ENCODE measurements around the gene SUGCT.
"Not testable (repeated sequence)": the region's sequence is repeated elsewhere in the genome, so short reads cannot be mapped to it uniquely, and the experiment has no call there.

The SUGCT gene

DNA sequence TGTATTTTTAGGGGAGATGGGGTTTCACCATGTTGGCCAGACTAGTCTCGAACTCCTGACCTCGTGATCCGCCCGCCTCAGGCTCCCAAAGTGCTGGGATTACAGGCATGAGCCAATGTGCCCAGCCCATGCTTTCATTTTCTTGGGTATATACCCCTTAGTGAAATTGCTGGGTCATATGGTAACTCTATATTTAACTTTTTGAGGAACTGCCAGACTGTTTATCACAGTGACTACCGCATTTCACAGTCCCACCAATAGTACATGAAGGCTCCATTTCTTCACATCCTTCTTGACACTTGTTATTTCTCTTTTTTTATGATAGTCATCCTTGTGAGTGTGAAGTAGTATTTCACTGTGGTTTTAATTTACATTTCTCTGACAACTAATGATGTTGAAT is 134.0 kb downstream of the SUGCT start:
- not testable (repeated sequence) for DNase-seq

DNA sequence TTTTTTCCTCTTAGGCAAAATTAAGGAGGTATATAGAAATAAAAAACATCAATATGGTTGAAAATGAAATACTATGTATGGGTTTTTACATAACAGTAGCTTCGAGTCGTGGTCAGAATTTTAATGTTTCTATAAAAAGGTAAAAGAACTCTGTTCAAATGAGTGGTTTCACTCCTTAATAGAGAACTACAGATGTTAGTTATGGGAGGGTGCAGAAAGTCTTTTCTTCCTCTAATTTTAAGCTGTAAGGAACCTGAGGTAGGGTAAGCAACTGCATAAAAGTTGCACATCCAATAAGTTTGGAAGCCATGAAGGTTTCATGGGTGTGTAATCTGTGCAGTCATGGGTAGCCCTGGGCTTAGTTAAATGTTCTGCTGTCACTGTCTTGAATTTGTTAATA is 141.3 kb downstream of the SUGCT start:
- no peak for DNase-seq

DNA sequence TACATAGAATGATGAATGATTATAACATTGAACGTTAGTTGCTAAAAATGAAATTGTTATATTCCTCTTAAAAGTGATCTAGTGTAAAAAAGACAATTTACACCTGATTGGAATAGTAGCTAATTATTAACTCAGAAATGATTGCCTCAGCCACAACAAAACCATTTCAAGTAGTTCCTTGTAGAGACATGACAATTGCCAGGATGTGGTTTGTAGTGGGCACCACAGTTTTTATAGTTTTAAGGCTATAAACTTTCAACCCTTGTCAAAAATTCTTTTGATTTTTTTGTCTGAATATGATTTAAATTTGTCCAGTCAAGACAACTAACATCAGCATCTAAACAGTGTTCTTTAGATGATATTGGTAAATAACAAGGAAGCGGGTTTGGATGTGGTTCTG is 145.2 kb downstream of the SUGCT start:
- no peak for DNase-seq

DNA sequence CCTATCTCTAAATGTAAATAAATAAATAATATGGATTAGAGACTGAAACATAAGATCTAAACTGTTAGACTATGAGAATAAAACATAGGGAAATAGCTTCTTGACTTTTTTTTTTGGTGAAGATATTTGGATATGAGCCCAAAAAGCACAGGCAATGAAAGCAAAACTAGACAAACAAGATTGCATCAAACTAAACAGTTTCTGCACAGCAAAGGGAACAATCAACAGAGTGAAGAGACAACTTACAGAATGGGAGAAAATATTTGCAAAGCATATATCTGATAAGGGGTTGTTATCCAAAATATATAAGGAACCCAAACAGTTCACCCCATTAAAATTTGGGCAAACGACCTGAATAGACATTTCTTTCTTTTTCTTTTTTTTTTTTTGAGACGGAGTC is 148.1 kb downstream of the SUGCT start:
- no peak for DNase-seq

- no peak for DNase-seq
Measured at GRCh38 chr7:40283391-40283790, 148.6 kb downstream of the SUGCT start.

- no peak for DNase-seq
Measured at GRCh38 chr7:40288827-40289226, 154.0 kb downstream of the SUGCT start.

DNA sequence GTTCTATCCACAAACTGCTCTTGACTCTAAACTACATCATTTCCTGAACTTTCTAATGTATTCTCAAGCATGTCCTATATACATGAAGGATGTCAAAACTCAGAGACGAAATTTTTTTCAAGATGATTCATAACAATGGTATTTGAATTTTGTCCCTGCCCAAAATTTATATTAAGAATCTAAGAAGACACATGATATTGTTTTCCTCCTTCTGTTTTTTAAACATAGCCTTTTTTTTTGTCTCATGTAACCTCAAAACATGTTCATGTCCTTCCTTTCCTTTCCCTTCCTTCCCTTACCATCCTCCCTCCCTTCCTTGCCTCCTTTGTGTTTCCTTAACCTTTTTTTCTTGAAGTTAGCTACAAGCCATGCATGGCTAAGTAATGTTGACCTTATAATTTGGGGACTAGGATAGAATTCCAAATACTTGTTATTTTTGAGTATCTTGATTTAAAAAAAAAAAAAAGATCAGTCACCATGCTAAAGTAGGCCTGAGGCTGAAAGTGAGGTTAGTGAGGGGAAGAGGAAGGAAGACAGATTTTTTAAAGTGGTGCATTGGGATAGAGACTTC is 163.0 kb downstream of the SUGCT start:
- DNase-seq: no peak

- DNase-seq: no peak
Measured at GRCh38 chr7:40298421-40298820, 163.6 kb downstream of the SUGCT start.

DNA sequence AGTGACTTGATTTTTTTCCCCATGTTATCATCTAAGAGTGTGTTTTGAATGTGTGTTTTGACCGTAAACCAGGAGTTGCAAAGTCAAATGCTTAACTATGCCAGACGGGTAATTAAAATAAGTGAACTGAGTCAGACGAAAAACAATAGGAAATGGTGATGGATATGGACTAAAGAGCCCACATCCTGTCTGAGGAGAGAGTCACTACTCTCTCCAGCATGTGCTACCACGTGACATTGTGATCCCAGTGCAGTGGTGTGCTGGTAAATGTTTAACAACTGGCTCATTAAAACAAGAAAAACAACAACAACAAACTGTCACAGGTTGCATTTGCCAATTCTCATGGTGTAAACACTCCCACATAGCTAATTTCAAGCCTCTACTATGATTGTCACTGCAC is 164.3 kb downstream of the SUGCT start:
- no peak for DNase-seq

GRCh38 chr7:40300146-40300670 is 165.4 kb downstream of the SUGCT start:
- DNase-seq: no peak

GRCh38 chr7:40301486-40302068 is 166.8 kb downstream of the SUGCT start:
- DNase-seq: no peak

DNA sequence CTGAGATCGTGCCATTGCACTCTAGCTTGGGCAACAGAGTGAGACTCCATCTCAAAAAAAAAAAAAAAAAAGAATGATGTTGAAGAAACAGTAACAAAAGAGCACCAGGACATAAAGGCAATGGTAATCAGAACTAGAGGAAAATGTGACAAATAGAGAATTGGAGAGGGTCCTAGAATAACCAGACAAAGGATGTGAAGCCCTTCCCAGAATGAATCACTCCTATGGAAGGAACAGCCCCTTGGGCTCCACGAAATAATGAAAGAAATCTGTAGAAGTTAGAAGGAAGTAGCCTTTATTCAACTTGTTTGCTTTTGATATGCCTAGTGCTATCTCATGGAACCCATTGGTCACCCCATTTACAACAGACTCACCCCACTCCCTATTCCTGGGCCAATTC is 169.2 kb downstream of the SUGCT start:
- no peak for DNase-seq

DNA sequence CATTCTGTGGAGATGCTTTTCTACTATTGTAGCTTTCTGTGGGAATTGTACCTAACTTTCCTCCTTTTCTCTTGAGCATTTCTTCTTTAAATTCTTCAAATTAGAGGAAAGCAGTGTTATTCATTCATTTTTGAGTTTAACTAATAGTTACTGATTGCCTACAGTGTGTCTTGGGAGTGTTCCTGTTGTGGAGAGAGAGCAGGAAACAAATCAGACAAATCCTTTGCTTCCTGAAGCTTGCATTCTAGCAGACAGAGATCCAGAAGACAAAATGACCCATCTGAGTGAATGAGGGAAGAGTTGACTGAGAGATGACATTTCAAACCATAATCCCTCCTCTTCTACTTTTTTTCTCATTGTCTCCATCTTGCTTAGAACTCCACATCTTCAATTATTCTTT is 170.4 kb downstream of the SUGCT start:
- no peak for DNase-seq

DNA sequence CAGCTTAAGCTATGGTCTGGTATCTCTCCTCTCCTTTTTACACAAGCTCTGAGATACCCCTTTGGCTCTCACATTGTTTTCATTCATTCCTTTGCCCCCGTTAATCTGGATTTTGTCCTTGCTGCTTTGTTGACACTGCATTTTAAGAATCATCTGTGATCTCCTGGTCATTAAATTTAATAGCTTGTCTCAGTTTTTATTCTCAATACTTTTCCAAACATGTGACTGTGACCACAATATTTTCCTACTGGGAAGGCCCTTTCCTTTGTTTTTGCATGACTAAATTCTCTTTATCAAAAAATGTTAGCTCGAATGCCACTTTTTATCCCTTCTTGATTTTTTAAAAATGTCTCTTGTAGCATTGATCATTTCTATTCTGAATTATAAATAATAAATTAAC is 171.2 kb downstream of the SUGCT start:
- DNase-seq: no peak

GRCh38 chr7:40306596-40306995 is 171.8 kb downstream of the SUGCT start:
- DNase-seq: no peak

- DNase-seq: no peak
Measured at GRCh38 chr7:40310258-40310657, 175.5 kb downstream of the SUGCT start.

- DNase-seq: no peak
Measured at GRCh38 chr7:40311307-40311706, 176.5 kb downstream of the SUGCT start.

DNA sequence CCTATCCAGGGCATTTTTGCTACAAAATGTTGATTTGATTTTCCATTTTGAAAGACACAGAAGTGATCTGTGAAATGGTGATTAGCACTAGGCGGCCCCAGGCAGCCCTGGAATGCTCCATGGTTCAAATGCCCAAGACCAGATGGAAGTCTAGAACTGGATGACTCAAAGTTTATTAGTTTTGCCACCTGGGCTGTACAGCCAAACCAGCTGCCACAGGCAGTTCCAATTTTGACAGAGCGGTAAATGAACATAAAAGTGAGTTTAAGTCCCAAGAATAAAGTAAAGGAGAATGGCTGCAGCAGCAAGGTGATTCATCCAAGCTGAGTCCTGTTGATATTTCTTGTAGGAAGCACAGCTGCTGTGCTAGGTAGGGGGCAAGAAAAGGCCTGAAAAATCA is 180.5 kb downstream of the SUGCT start:
- no peak for DNase-seq

GRCh38 chr7:40316176-40316575 is 181.4 kb downstream of the SUGCT start:
- no peak for DNase-seq

GRCh38 chr7:40324914-40325313 is 190.1 kb downstream of the SUGCT start:
- DNase-seq: no peak

DNA sequence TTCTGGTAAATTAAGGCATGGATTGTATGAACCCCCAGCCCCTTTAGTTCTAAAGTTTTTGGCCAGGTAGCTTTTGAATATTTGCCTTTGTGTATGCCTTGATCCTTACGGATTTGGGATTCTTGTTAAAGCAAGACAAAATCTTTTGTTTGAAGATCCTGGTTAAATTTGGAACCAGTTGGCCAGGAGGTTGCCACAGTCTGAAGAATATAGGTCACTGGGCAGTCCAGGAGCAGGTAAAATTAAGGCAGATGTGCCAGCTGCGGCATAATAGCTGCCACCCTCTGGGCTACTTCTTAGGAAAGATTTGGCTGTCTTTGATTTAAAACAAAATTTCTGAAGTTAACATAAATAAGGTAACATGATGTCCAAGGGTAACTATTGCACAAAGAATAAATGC is 192.3 kb downstream of the SUGCT start:
- DNase-seq: no peak

DNA sequence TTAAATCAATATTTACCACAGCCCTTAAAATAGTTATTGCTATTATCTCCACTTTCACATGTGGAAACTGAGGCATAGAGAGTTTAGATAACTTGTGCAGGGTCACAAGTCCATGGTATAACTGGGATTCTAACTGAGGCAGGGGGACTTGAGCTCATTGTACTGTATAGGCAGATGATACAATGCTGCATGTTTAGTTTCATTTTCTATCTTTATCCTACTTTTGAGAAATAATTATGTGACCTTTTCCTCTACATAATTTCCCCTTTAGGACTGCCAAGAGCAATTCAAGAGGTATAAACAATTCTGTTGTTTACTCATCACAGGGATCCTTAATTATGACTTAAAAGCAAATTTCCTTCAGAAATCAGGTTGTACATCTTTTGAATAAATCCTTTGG is 193.1 kb downstream of the SUGCT start:
- DNase-seq: no peak

GRCh38 chr7:40329601-40330153 is 194.9 kb downstream of the SUGCT start:
- no peak for DNase-seq

DNA sequence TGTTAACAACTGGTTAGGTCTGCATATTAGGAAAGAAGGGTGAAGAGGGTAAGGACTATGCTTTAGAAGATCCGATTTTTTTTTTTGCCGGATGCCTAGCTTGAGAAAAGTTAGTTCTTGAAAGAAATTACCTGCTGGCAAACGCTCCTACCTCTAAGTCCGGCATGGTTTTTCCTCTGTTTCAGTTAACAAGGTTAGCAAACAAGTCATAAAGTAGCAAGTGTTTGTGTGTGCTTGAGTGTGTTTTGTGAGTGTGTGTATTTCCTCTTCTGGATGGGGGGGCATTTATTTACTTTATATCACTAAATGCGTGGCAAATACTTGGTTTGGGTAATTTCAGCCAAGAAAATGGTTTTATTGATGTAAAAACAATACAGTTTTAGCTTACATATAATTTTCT is 195.6 kb downstream of the SUGCT start:
- no peak for DNase-seq

DNA sequence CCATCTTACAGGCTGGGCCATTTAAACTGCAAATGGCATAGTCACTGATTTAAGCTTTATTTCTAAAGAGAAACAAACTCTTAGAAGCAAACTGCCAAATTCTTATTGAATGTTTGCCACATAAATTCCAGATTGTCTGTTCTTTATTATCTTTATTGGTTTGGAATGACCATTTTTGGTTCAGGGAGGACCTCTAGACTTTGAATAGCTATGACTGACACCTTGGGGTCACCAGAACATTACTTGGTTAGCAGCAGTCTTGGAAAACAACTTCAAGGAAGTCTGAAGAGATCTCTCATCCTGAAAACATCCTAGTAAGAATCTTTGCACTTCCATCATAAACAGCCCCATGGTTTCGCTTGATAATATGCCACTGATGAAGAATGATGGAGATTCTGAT is 197.1 kb downstream of the SUGCT start:
- no peak for DNase-seq
